Body of pancreas (tissue), 4 donors: Measurements from ENCODE around the gene SENP3. TPM values are rescaled to one million over a fixed set of nuclear protein-coding genes. Genes with fewer than 3 reads are reported as not detected.

Source experiments
- ATAC-seq: fragments of 150-250 bp; one replicate; pipeline ENCODE4 v1.9.1; 2016
- DNase-seq, 4 donors: peaks; one replicate each; pipeline ENCODE4 v3.0.0-alpha.2; 2019
- H3K27ac ChIP-seq, 4 donors: fragments of 200-600 bp; sonication (generic); 1 replicate in 3 of 4; 2 replicates in 1 of 4; pipeline versions ENCODE4 v1.5.1 to v1.6.1; 2016 to 2019; ENCODE audit warnings: mild to moderate bottlenecking in 1 of 4, mixed read lengths in 1 of 4, moderate library complexity in 1 of 4
- H3K27me3 ChIP-seq, 2 donors: fragments of 200-600 bp; sonication (generic); one replicate each; pipeline ENCODE4 v1.6.0; 2016; ENCODE audit warnings: mild to moderate bottlenecking in 1 of 2
- H3K36me3 ChIP-seq, 2 donors: fragments of 200-600 bp; sonication (generic); replicated peaks in 1 of 2; 2 replicates each; pipeline ENCODE4 v1.5.1; 2016; ENCODE audit warnings: low read depth in 2 of 2; ENCODE audit not compliant: insufficient read depth in 1 of 2
- H3K4me1 ChIP-seq: fragments of 200-600 bp; sonication (generic); one replicate; pipeline ENCODE4 v1.6.0; 2016
- H3K4me3 ChIP-seq, 2 donors: fragments of 200-600 bp; sonication (generic); 1 replicate in 1 of 2; 2 replicates in 1 of 2; pipeline ENCODE4 v1.5.1; 2016 to 2019
- H3K9me3 ChIP-seq, 3 donors: fragments of 200-600 bp; sonication (generic); 1 replicate in 2 of 3; 2 replicates in 1 of 3; pipeline ENCODE4 v1.5.1; 2016
- CTCF ChIP-seq, 7 experiments: fragments of 450-650 bp in 4 of 7; fragments of 200-600 bp in 3 of 7; sonication (generic) in 3 of 7; IDR thresholded peaks; one replicate each; pipeline ENCODE4 v1.5.1; 2016 to 2019; ENCODE audit warnings: antibody characterized with exemption in 7 of 7
- POLR2A ChIP-seq, 3 donors: fragments of 450-650 bp; IDR thresholded peaks; one replicate each; pipeline ENCODE4 v1.6.1; 2016; ENCODE audit warnings: antibody characterized with exemption in 3 of 3, mild to moderate bottlenecking in 2 of 3
- WGBS, 2 donors: methylation state at CpG; one replicate each; pipeline ENCODE4 v1.1.5; 2017; 5-methylcytosine and 5-hydroxymethylcytosine counted together
- intact Hi-C: fragments of 100-400 bp; cut with DNase I; formaldehyde crosslinking; loops from one replicate; pipeline ENCODE4 v1.15.1; 2023
- total RNA-seq, 2 donors: library from RNA; depleted of rRNA; stranded (reverse); fragments of >200 nt; gene quantifications; one replicate each; pipeline ENCODE4 v1.1.0, GENCODE V29; 2016

The SENP3 gene
- total RNA-seq, 2 donors from 2014 or later, result 25.7 to 28.0 TPM

GRCh38 chr17:7560172-7561027, 1.3 kb upstream of the SENP3 start:
- intact Hi-C loops, result loop anchor here (5.0 kb wide), 1 partner anchor 48 kb away; no protein-coding TSS in a partner anchor
- Histone ChIP-seq H3K4me3 (no peak overlapping the region), H3K27ac (peak overlapping the region; percentile 92 to 99 (median 98)), H3K9me3 (no peaks in the 10 kb centered on the region), H3K36me3 (peaks cover 0 to 4% of the 10 kb centered on the region in 2 donors), H3K27me3 (no peaks in the 10 kb centered on the region), H3K4me1 (peaks cover 61% of the 10 kb centered on the region)
- peak; percentile 43 for ATAC-seq
- TF ChIP-seq POLR2A (IDR thresholded peaks at IDR 0.05), result peak in 2 of 3 donors; percentile 44 to 46
- TF ChIP-seq CTCF (IDR thresholded peaks at IDR 0.05), result peak; percentile 56 to 82 (median 71)
- DNase-seq, result peak; percentile 79 to 84 (median 82)
- 17 to 29% methylated on average over 22 of the region's 22 CpGs for WGBS, 2 donors

- Histone ChIP-seq H3K36me3 (peaks cover 0 to 7% of the 10 kb centered on the region in 2 donors), H3K27me3 (no peaks in the 10 kb centered on the region), H3K27ac (peak overlapping the region; percentile 92 to 99 (median 98)), H3K4me1 (peaks cover 61% of the 10 kb centered on the region), H3K4me3 (peak overlapping the region; percentile 68 to 88), H3K9me3 (no peaks in the 10 kb centered on the region)
- TF ChIP-seq CTCF (IDR thresholded peaks at IDR 0.05), result peak; percentile 70 to 97 (median 95)
- TF ChIP-seq POLR2A (IDR thresholded peaks at IDR 0.05), result no peak
- ATAC-seq, result peak; percentile 83
- WGBS, 2 donors, result 0 to 1% methylated on average over 31 to 32 of the region's 32 CpGs
- DNase-seq, result peak; percentile 95 to 97 (median 96)
- intact Hi-C loops, result loop anchor here (5.0 kb wide), 1 partner anchor 49 kb away; no protein-coding TSS in a partner anchor
Measured at GRCh38 chr17:7561028-7561575, 617 bp upstream of the SENP3 start.

DNA sequence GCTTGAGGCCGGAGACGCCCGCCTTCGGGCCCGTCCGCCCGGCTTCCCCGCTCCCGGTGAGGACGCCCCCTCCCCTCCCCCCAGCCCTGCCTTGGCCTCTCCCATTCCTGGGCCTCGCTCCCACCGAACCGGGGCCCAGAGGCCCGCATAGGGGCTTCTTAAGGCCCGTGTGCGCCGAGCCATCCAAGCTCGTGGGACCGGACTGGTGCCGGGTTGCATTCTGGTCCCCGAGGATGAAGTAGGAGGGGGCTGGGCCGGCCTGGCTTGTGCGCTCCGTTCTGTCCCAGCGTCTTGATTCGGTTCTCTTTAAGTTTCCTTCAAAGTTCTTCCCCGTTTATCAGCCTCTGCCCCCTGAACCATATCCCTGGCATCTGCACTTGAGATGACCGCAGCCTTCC, 488 bp downstream of the SENP3 start:
- peaks cover 61% of the 10 kb centered on the region for H3K4me1 ChIP-seq

More for the DNA sequence above, 488 bp downstream of the SENP3 start:
- no peak for DNase-seq
- peak overlapping the region; percentile 68 to 88 for H3K4me3 ChIP-seq
- WGBS, 2 donors, result 0 to 1% methylated on average over 3 to 28 of the region's 28 CpGs
- H3K36me3 ChIP-seq, result peaks cover 0 to 9% of the 10 kb centered on the region in 2 donors
- intact Hi-C loops, result loop anchor here (5.0 kb wide), 1 partner anchor 50 kb away; no protein-coding TSS in a partner anchor
- peak overlapping the region; percentile 92 to 99 (median 98) for H3K27ac ChIP-seq
- ATAC-seq, result no peak
- TF ChIP-seq POLR2A (IDR thresholded peaks at IDR 0.05), result no peak
- TF ChIP-seq CTCF (IDR thresholded peaks at IDR 0.05), result no peak
- no peaks in the 10 kb centered on the region for H3K27me3 ChIP-seq
- H3K9me3 ChIP-seq, result no peaks in the 10 kb centered on the region
